AG10803 (cell line): ENCODE results near the gene UBE2K.

Source experiments
- DNase-seq: peaks from one replicate; pipeline ENCODE4 v3.0.0; 2010; ENCODE audit warnings: low read depth
- H3K4me3 ChIP-seq: 2 replicates; pipeline ENCODE4 v1.5.1; 2011; ENCODE audit warnings: mild to moderate bottlenecking, low read length, control low read depth
- TF ChIP-seq, protein P1 (sequence below): conservative IDR thresholded peaks from 2 replicates; pipeline ENCODE4 v1.5.1; 2011; ENCODE audit warnings: mild to moderate bottlenecking, low read length, control low read depth, inconsistent platforms

Gene UBE2K

DNA sequence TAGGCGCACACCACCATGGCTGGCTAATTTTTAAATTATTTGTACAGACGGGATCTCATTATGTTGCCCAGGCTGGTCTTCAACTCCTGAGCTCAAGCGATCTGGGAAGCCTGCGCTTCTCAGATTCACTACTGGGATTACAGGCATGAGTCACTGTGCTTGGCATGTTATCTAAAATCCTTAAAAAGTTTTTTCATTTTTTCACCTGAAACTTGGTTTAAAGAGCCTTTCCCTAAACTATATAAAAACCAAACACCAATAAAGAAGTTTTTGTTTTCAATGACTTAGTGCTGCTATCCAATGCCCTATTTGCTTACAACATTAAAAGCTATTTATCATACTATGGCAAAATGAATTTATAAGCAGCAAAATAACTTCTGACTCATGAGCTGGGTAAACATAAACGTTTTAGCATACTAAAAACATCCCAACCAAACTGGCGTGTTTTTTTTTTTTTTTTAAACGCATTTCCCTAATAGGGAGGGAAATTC lies 127.8 kb downstream of the UBE2K start:
- TF ChIP-seq, protein P1, sequence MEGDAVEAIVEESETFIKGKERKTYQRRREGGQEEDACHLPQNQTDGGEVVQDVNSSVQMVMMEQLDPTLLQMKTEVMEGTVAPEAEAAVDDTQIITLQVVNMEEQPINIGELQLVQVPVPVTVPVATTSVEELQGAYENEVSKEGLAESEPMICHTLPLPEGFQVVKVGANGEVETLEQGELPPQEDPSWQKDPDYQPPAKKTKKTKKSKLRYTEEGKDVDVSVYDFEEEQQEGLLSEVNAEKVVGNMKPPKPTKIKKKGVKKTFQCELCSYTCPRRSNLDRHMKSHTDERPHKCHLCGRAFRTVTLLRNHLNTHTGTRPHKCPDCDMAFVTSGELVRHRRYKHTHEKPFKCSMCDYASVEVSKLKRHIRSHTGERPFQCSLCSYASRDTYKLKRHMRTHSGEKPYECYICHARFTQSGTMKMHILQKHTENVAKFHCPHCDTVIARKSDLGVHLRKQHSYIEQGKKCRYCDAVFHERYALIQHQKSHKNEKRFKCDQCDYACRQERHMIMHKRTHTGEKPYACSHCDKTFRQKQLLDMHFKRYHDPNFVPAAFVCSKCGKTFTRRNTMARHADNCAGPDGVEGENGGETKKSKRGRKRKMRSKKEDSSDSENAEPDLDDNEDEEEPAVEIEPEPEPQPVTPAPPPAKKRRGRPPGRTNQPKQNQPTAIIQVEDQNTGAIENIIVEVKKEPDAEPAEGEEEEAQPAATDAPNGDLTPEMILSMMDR: no peak
- peak; percentile 23 for DNase-seq
- no peak overlapping the region for H3K4me3 ChIP-seq
